ENCODE data around the gene SYT7.

DNA sequence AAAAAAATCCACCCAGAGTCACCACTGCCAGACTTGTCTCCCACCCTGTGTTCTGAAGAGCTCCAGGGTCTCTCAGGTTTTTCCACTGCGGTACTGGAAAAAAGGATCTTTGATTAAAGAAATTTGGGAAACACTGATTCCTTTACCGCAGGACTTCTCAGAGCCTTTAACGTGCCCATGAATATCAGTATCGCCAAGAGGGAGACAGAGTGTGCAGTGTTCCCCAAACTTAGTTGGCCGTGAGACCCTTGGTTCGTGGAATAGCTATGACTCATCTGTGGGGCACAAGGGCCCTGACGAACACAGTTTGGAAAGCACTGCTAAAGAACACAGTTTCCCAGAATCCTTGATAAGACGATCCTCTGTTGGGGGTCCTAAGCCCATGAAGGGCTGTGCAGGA is 31.7 kb downstream of the SYT7 start:
- no peak for TF ChIP-seq CTCF (conservative IDR thresholded peaks at IDR 0.05; ENCODE audit: low read depth, low read length)
- no peak for TF ChIP-seq CEBPB (IDR thresholded peaks at IDR 0.05; ENCODE audit: low read depth, low read length)
- no peak for TF ChIP-seq MAZ (IDR thresholded peaks at IDR 0.05; ENCODE audit: borderline replicate concordance, low read depth, low read length)
- TF ChIP-seq POLR2A (IDR thresholded peaks at IDR 0.05; ENCODE audit: low read depth, low read length): no peak
- TF ChIP-seq RAD21 (IDR thresholded peaks at IDR 0.05; ENCODE audit: low read length): no peak
- TF ChIP-seq SMC3 (IDR thresholded peaks at IDR 0.05; ENCODE audit: low read depth, low read length): no peak
- TF ChIP-seq BHLHE40 (IDR thresholded peaks at IDR 0.05; ENCODE audit: low read depth, low read length): no peak
- TF ChIP-seq CHD1 (IDR thresholded peaks at IDR 0.05; ENCODE audit: low read depth, low read length): no peak
- no peak for TF ChIP-seq MAFK (IDR thresholded peaks at IDR 0.05; ENCODE audit: low read depth, low read length)
- no peak for TF ChIP-seq RFX5 (IDR thresholded peaks at IDR 0.05; ENCODE audit: low read depth, low read length)

Measured in IMR-90 (cell line).